HG03095 (cell line): Measurements from ENCODE around the gene MAP4K3.
A peak's percentile ranks its signal among the peaks of the same experiment; 100 is the strongest.
"Not testable (repeated sequence)": the region's sequence is repeated elsewhere in the genome, so short reads cannot be mapped to it uniquely, and the experiment has no call there.

ENCODE experiments used
- ATAC-seq: cut with Tn5 transposase; IDR thresholded peaks from one replicate; pipeline ENCODE4 v1.9.1; 2021; ENCODE audit warnings: moderate library complexity; ENCODE audit not compliant: unreplicated experiment

MAP4K3 gene

GRCh38 chr2:39411181-39411944, 25.7 kb downstream of the MAP4K3 start:
- no peak for ATAC-seq

- no peak for ATAC-seq
Measured at GRCh38 chr2:39409697-39410389, 27.2 kb downstream of the MAP4K3 start.

DNA sequence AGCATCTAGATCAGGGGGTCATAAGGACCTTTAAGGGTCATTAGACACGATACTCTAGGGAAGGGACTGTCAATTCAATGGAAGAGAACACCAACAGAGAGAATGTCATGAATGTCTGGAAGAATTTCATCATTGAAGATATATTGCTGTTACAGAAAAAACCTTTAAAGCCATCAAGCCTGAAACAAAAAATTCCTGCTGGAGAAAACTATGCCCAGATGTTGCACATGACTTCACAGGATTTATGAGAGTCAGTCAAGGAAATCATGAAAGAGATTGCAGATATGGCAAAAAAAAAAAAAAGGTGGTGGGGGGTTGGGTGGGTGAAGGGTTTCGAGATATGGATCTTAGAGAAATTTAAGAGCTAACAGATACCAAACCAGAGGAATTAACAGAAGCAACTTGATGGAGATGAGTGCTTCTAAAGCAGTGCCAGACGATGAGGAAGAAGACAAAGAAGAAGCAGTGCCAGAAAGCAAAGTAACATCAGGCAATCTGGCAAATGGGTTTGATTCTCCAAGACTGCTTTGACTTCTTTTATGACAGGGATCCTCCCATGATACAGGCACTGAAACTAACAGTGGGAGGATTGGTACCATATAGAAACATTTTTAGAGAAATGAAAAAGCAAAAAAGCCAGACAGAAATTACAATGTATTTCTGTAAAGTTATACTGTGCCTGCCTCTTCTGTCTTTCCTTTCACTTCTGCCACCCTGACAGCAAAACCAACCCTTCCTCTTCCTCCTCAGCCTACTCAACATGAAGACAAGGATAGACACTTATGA, 28.5 kb downstream of the MAP4K3 start:
- ATAC-seq = peak; percentile 54

DNA sequence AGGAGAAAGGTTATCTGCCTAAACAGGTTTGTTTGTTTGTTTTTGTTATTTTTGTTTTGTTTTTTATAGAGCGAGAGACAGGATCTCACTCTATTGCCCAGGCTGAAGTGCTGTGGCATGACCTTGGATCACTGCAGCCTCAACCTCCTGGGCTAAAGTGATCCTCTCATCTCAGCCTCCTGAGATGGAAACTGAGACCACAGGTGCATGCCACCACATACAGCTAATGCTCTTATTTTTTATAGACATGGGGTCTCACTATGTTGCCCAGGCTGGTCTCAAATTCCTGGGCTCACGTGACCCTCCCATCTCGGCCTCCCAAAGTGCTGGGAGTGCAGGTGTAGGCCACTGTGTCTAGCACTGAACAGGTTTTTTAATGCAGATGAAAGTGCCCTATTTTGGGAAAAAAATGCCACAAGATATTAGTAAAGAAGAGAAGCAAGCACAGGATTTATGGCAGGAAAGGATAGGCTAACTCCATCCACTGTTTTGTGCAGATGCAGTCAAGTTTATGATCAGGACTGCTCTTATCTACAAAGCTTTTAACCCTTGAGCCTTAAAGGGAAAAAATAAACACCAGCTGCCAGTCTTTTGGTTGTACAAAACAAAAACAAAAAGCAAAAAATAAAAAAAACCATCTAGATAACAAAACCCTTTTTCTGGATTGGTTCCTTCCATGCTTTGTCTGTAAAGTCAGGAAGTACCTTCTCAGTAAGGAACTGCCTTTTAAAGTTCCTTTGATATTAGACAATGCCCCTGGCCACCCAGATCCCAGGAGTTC, 29.4 kb downstream of the MAP4K3 start:
- no peak for ATAC-seq

GRCh38 chr2:39405364-39405763, 31.7 kb downstream of the MAP4K3 start:
- no peak for ATAC-seq

GRCh38 chr2:39403311-39403710, 33.8 kb downstream of the MAP4K3 start:
- no peak for ATAC-seq

DNA sequence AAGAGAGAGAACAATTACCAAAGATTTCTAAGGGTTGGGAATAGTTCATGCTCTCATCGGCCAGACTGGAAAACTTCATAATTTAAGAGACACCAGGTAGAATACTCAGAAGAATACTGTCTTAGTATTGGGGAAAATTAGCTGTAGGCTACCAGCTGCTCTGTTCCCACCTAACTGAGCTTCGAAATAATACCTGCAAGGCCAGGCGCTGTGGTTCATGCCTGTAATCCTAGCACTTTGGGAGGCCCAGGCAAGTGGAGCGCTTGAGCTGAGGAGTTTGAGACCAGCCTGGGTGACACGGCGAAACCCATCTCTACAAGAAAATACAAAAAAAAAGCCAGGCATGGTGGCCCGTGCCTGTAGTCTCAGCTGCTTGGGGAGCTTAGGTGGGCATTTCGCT, 35.8 kb downstream of the MAP4K3 start:
- no peak for ATAC-seq

- ATAC-seq = no peak
Measured at GRCh38 chr2:39399570-39399969, 37.5 kb downstream of the MAP4K3 start.

DNA sequence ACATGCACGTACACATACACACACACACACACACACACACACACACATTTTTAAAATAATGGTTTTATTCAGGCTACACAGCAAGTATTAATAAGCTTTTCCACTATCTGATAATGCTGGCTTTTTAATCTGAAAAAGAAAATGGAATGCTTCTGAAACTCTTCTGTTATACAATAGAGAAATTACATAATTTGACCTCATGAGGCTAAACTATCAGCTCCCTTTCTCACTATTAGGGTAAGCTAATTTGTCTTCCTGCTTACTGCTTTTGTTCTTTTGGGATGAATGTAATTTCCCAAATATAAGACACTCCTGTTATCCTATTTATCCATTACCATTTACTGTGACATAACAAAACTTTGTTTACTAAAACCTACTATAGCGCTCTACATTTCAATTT, 41.8 kb downstream of the MAP4K3 start:
- ATAC-seq = no peak

DNA sequence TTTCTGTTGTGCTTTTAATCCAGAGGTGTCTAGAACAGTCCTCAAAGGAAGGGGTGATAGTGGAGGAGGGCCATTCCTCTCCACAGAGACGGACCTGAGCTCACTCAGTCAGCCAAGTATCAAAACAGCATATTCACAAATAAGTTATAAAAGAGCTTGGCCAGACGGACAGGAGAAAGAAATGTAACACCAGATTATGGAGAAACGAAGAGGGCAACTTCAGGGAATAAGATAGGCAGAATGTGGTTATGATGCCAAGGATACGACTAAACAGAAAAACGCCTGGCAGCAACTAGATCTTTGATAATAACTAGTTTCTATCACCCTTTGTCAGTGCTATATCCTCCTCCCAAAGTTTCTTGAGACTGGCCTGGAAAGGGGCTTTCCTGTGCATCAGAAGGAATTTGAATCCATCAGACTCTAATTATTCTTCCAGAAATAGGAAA, 42.5 kb downstream of the MAP4K3 start:
- no peak for ATAC-seq

DNA sequence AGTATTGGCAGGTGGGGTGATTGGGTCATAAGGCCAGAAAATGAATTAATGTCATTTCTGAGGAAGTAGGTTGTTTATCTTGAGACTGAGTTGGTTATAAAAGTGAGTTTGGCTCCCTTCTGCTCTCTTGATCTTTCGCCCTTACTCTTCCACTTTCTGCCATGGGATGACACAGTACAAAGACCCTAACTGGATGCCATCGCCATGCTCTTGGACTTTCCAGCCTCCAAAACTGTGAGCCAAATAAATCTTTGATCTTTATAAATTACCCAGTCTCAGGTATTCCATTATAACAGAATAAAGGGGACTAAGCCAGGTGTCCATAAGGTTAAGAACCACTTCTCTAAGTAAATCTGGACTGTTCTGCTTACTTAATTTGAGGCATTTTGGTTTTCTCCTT, 44.4 kb downstream of the MAP4K3 start:
- no peak for ATAC-seq

GRCh38 chr2:39390216-39390615, 46.9 kb downstream of the MAP4K3 start:
- ATAC-seq = no peak

DNA sequence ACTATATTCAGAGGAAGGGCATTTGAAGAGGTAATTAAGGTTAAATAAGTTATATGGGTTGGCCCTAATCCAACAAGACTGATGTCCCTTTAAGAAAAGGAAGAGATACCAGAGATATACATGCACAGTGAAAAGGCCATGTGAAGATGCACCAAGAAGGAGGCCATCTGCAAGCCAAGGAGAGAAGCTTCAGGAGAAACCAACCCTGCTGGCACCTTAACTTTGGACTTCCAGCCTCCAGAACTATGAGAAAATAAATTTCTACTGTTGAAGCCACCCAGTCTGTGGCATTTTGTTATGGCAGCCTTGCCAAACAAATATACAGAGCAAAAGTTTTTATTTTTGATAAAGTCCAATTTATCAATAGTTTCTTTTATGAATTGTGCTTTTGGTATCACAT, 51.0 kb downstream of the MAP4K3 start:
- ATAC-seq = no peak

DNA sequence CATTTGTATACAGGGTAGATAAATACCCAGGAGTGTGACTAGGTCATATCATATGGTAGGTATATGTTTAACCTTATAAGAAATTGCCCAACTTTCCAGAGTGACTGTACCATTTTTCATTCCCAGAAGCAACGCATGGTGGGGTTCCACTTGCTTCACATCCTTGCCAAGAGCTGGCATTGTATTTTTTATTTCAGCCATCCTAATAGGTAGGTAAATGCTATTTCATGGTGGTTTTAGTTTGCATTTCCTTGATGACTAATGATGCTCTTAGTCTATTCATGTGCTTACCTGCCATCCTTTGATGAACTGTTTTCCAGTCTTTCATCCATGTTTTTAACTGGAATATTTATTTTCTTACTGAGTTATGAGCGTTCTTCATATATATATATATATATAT, 51.9 kb downstream of the MAP4K3 start:
- ATAC-seq = no peak

GRCh38 chr2:39384071-39384470, 53.0 kb downstream of the MAP4K3 start:
- not testable (repeated sequence) for ATAC-seq

DNA sequence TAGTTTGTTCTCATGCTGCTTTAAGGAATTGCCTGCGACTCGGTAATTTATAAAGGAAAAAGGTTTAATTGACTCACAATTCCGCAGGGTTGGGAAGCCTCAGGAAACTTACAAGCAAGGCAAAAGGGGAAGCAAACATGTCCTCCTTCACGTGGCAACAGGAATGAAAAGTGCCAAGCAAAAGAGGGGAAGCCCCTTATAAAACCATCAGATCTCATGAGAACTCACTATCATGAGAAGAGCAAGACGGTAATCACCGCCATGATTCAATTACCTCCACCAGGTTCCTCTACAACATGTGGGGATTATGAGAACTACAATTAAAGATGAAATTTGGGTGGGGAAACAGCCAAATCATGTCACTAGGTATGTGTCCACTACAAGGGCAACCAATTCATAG, 53.9 kb downstream of the MAP4K3 start:
- no peak for ATAC-seq

- no peak for ATAC-seq
Measured at GRCh38 chr2:39381653-39382052, 55.4 kb downstream of the MAP4K3 start.

- no peak for ATAC-seq
Measured at GRCh38 chr2:39380525-39381150, 56.4 kb downstream of the MAP4K3 start.

DNA sequence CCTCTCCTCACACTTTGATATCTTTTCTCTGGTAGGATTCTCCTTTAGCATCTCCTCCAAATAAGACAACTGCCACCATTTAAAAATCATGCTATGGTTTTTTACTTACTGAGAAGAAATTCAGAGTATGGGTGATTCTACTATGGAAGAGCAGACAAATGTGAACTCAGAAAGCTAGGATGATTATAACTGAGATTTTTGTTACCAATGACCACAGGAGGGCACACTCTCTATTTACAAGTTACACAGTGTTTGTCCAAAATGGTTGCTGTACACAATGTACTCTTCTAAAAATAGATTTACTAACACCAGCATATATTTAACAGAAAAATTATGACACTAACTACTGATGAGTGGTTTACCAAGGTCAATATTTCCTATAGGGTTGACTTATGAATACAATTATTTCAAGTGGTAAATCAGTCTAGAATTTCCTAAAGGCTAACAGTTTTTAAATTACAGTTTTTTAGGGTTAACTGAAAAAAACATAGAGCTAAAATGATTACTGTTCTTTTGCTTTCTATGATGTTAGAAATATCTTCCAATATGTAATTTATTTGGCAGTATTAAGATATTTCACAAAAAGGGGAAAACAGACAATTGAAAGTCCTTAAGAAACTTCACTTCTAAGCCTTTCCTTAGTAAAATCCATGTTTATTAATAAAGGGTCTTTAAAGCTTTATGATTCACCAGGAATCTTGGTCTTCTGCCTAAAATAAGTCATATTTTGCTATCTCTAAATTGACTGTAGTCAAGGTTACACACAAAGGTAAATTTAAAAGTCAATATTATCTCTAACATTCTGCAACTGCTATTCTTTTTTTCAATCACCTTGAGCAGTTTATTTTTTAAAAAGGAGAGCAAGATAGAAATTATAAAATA, 57.2 kb downstream of the MAP4K3 start:
- ATAC-seq = peak; percentile 53
